ENCODE results near the gene SRP14. TPM values are rescaled to one million over a fixed set of nuclear protein-coding genes. Genes with fewer than 3 reads are reported as not detected.
A peak's percentile ranks its signal among the peaks of the same experiment; 100 is the strongest.

Gene SRP14
- total and polyA plus RNA-seq, 9 of the 15 experiments (the other 6 are each of a cell fraction or from before 2014, with no cell fraction given), result 161 to 1,097 (median 402) TPM

DNA sequence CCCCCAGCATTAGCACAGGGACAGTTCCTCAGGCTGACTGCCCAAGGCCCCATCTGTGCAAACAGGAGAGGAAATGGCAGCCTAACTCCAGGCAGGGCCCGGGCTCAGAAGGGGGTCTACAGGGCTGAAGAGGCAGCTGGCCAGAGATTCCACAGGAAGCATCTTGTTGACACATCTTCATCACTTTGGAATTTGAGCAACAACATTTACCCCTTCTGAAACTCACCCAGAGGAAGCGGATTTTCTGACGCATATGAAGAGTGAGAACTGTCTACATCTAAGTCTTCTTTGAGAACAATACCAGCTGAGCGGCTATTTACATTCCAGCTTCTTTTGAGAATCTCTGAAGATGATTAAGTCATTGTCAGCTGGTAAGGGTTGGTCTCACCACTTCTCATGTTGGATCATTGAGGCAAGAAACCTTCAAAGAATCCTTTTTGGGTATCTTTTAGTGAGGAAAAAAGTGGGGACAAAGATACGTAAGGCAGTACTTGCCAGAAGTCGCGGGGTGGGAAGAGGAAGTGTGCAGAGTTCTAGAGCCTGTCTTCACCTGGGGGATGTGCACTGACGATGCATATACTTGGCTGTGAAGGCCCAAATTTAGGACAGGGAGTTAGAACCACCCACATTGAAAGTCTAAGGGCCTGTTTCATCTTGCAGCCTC, 25.4 kb upstream of the SRP14 start:
- in situ Hi-C loops (cut with MboI), result no loop called here
- CTCF ChIA-PET (ENCODE audit: low intra/inter-chr PET ratio), result no interaction called here
- Histone ChIP-seq H3K4me1 (replicated peaks in 1 of 2; ENCODE audit: control insufficient read depth in 2 of 2, insufficient read depth in 2 of 2, low read length in 2 of 2) (peaks cover 0 to 4% of the 10 kb centered on the region in 2 experiments; a peak in 2 of 5 replicates), H3K4me2 (ENCODE audit: insufficient read depth, low read length) (no peak overlapping the region), H3K27ac (ENCODE audit: extremely low read depth, low read depth, low read length) (no peak overlapping the region), H3K9ac (ENCODE audit: insufficient read depth in 1 of 2, low read depth in 2 of 2, low read length in 2 of 2) (no peak overlapping the region), H3K36me3 (ENCODE audit: control insufficient read depth, insufficient read depth, low read length) (no peaks in the 10 kb centered on the region), H3K27me3 (ENCODE audit: control insufficient read depth in 2 of 2, insufficient read depth in 2 of 2, low read length in 2 of 2) (no peaks in the 10 kb centered on the region), H3K9me1 (ENCODE audit: control insufficient read depth, insufficient read depth, low read length) (no peaks in the 10 kb centered on the region), H3K4me3 (no peak overlapping the region), H3K9me3 (replicated peaks; ENCODE audit: control insufficient read depth, insufficient read depth, low read depth, low read length) (no peaks in the 10 kb centered on the region), H2AFZ (ENCODE audit: low read depth, low read length) (no peak overlapping the region), H4K20me1 (replicated peaks; ENCODE audit: control insufficient read depth, insufficient read depth, low read length) (no peaks in the 10 kb centered on the region), H3K79me2 (ENCODE audit: control insufficient read depth, insufficient read depth, low read length) (no peaks in the 10 kb centered on the region)
- 74% methylated on average over 8 of the region's 8 CpGs for WGBS (ENCODE audit: insufficient coverage, low coverage, missing lambda C conversion rate)
- BruUV-seq (replicated peaks), result no TSS peak
- TF ChIP-seq MYNN (IDR thresholded peaks at IDR 0.05) (no peak), MYNN (CRISPR knock-in tag; IDR thresholded peaks at IDR 0.05) (no peak), ZNF75A (CRISPR knock-in tag; IDR thresholded peaks at IDR 0.05) (no peak)
- POLR2A ChIA-PET, result no interaction called here
- FAIRE-seq (no peak), ATAC-seq (no peak), DNase-seq (ENCODE audit: extremely low read depth in 1 of 4, low spot score in 3 of 4) (no peak)
- intact Hi-C loops (cut with micrococcal nuclease), result no loop called here

GRCh38 chr15:40063563-40064011, 24.6 kb upstream of the SRP14 start:
- Histone ChIP-seq H3K27me3 (ENCODE audit: control insufficient read depth in 2 of 2, insufficient read depth in 2 of 2, low read length in 2 of 2) (no peaks in the 10 kb centered on the region), H3K36me3 (ENCODE audit: control insufficient read depth, insufficient read depth, low read length) (no peaks in the 10 kb centered on the region), H2AFZ (ENCODE audit: low read depth, low read length) (no peak overlapping the region), H3K4me3 (no peak overlapping the region), H3K27ac (ENCODE audit: extremely low read depth, low read depth, low read length) (no peak overlapping the region), H3K79me2 (ENCODE audit: control insufficient read depth, insufficient read depth, low read length) (no peaks in the 10 kb centered on the region), H3K9me3 (replicated peaks; ENCODE audit: control insufficient read depth, insufficient read depth, low read depth, low read length) (no peaks in the 10 kb centered on the region), H3K9ac (ENCODE audit: insufficient read depth in 1 of 2, low read depth in 2 of 2, low read length in 2 of 2) (0 out of 4 replicates have a peak overlapping the region, but pooled peaks of 1 of the 2 experiments have one; percentile 28), H4K20me1 (replicated peaks; ENCODE audit: control insufficient read depth, insufficient read depth, low read length) (no peaks in the 10 kb centered on the region), H3K4me1 (replicated peaks in 1 of 2; ENCODE audit: control insufficient read depth in 2 of 2, insufficient read depth in 2 of 2, low read length in 2 of 2) (no peaks in the 10 kb centered on the region; a peak in 1 of 5 replicates), H3K4me2 (ENCODE audit: insufficient read depth, low read length) (no peak overlapping the region), H3K9me1 (ENCODE audit: control insufficient read depth, insufficient read depth, low read length) (no peaks in the 10 kb centered on the region)
- POLR2A ChIA-PET, result no interaction called here
- peak; percentile 16 for TF ChIP-seq PRDM10 (IDR thresholded peaks at IDR 0.05; ENCODE audit: partially characterized antibody)
- no peak for TF ChIP-seq HNRNPUL1 (IDR thresholded peaks at IDR 0.05; ENCODE audit: low read length)
- FAIRE-seq (no peak), DNase-seq (ENCODE audit: extremely low read depth in 1 of 4, low spot score in 3 of 4) (no peak), ATAC-seq (no peak)
- CTCF ChIA-PET (ENCODE audit: low intra/inter-chr PET ratio), result no interaction called here
- WGBS (ENCODE audit: insufficient coverage, low coverage, missing lambda C conversion rate), result 58% methylated on average over 2 of the region's 2 CpGs
- intact Hi-C loops (cut with micrococcal nuclease), result no loop called here
- no TSS peak for BruUV-seq (replicated peaks)
- in situ Hi-C loops (cut with MboI), result no loop called here

Data from K562 (cell line).